GM12873 (cell line): ENCODE results near the gene SNX11.
A peak's percentile ranks its signal among the peaks of the same experiment; 100 is the strongest.

Experiments used
- CTCF ChIP-seq: IDR thresholded peaks from 2 replicates; pipeline ENCODE4 v1.5.1; 2012; ENCODE audit warnings: low read depth, mild to moderate bottlenecking, moderate library complexity, low read length, control low read depth; ENCODE audit not compliant: insufficient read depth; ENCODE audit errors: missing control alignments

The SNX11 gene

GRCh38 chr17:48066192-48066591, 41.4 kb upstream of the SNX11 start:
- no peak for TF ChIP-seq CTCF

- no peak for TF ChIP-seq CTCF
These were observed 40.9 kb upstream of the SNX11 start for GRCh38 chr17:48066656-48067055.

GRCh38 chr17:48067245-48067644, 40.3 kb upstream of the SNX11 start:
- no peak for TF ChIP-seq CTCF

- peak; percentile 58 for TF ChIP-seq CTCF
These were observed 39.0 kb upstream of the SNX11 start for GRCh38 chr17:48068491-48068961.

GRCh38 chr17:48070195-48070594, 37.4 kb upstream of the SNX11 start:
- TF ChIP-seq CTCF = no peak

- TF ChIP-seq CTCF = no peak
These were observed 35.9 kb upstream of the SNX11 start for GRCh38 chr17:48071654-48072053.

- peak; percentile 74 for TF ChIP-seq CTCF
These were observed 33.1 kb upstream of the SNX11 start for GRCh38 chr17:48074322-48075081.
